GM12892 (cell line): ENCODE results near the gene PRPF19.

ENCODE experiments used
- DNase-seq: peaks from one replicate; pipeline ENCODE4 v3.0.0; 2011; ENCODE audit not compliant: insufficient read length
- FAIRE-seq: peaks from 2 replicates; lab custom pipeline; 2011; peaks lifted over from hg19 to GRCh38; lab: Jason Lieb, UNC
- POLR2A ChIP-seq: IDR thresholded peaks from 2 replicates; pipeline ENCODE4 v1.6.1; 2011; ENCODE audit warnings: low read depth, low read length, control low read depth
- POLR2AphosphoS5 ChIP-seq: IDR thresholded peaks from 2 replicates; pipeline ENCODE4 v1.6.1; 2011; ENCODE audit warnings: low read depth, low read length, control low read depth
- TAF1 ChIP-seq: IDR thresholded peaks from 2 replicates; pipeline ENCODE4 v1.6.1; 2011; ENCODE audit warnings: low read depth, mild to moderate bottlenecking, control low read depth, low read length, borderline replicate concordance

PRPF19 gene

DNA sequence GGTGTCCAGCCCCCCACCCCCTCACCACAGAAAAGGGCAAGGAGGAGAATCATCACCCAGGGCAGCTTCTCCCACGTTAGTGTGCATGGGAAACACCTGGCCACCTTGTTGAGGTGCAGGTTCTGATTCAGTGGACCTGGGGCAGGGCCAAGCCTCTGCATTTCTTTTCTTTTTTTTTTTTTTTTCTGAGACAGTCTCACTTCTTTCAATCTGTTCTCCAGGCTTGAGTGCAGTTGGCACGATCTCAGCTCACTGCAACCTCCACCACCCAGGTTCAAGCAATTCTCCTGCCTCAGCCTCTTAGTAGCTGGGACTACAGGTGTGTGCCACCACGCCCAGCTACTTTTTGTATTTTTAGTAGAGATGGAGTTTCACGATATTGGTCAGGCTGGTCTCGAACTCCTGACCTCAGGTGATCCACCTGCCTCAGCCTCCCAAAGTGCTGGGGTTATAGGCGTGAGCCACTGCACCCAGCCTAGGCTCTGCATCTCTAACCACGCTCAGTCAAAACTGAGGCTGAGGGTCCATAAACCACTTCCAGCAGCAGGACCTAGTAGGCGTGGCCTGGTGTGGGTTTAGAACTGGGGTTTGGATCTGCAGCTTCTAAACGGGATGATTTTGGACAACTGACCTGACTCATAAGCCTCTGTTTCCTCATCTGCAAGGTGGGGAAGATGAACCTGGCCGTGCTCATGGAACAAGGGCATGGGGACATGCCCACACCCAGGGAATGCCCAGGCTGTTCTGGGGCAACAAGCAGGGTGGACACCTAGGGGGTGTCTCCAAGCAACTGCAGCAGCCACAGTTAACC is 38.3 kb downstream of the PRPF19 start:
- no peak for DNase-seq
- no peak for TF ChIP-seq POLR2A
- no peak for TF ChIP-seq TAF1
- TF ChIP-seq POLR2AphosphoS5 = no peak
- FAIRE-seq = no peak

- TF ChIP-seq POLR2A = no peak
- no peak for TF ChIP-seq TAF1
- TF ChIP-seq POLR2AphosphoS5 = no peak
- no peak for DNase-seq
- no peak for FAIRE-seq
These were observed 39.2 kb downstream of the PRPF19 start, which contains the start of gene ZP1 for GRCh38 chr11:60866911-60867870. Gene ZP1, plus strand, starts transcription at chr11:60867542. Its CDS starts 20 bp downstream, at chr11:60867562.

- FAIRE-seq = no peak
- TF ChIP-seq TAF1 = no peak
- no peak for TF ChIP-seq POLR2AphosphoS5
- TF ChIP-seq POLR2A = no peak
- no peak for DNase-seq
These were observed 41.4 kb downstream of the PRPF19 start for GRCh38 chr11:60864856-60865513.

- FAIRE-seq (no peak), DNase-seq (no peak)
- TF ChIP-seq POLR2AphosphoS5 (no peak), TAF1 (no peak), POLR2A (no peak)
These were observed 42.5 kb downstream of the PRPF19 start for GRCh38 chr11:60863550-60864521.

- FAIRE-seq = no peak
- DNase-seq = no peak
- TF ChIP-seq TAF1 = no peak
- TF ChIP-seq POLR2AphosphoS5 = no peak
- no peak for TF ChIP-seq POLR2A
These were observed 44.2 kb downstream of the PRPF19 start for GRCh38 chr11:60862171-60862570.

- FAIRE-seq (no peak), DNase-seq (no peak)
- no peak for TF ChIP-seq POLR2AphosphoS5
These were observed 45.4 kb downstream of the PRPF19 start for GRCh38 chr11:60860943-60861342.

- DNase-seq = no peak
- TF ChIP-seq POLR2AphosphoS5 = no peak
These were observed 46.7 kb downstream of the PRPF19 start for GRCh38 chr11:60859616-60860250.

DNA sequence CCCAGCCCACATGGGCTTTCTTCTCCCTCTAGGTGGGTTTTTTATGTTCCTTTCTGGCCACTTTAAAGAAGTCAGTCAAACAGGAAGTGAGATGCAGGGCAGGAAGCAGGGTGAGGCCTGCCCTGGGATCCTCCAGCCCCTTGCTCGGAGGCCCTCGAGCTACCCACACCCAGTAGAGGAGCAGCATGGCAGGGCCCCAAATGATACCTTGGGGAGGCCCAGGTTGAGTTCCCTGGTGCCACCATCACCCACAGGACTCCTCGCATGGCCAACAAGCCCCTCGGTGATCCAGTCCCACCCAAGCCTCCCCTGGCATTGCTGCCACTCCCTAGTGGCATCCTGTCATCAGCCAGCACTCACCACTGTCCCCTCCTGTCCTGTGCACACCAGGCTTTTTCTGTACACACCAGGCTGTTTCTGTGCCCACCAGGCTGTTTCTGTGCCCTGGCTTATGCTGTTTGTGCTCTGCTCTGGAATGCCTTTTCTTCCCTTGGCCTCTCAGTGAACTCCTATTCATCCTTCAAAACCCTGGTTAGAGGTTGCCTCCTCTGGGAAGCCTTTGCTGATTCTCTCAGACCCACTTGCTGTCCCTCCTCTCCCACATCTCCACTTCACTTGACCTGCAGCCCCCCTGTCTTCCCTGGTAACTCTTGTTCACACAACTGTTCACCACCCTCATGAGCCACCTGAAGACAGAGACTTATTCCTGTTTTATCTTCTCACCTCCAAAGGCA is 47.5 kb downstream of the PRPF19 start:
- no peak for TF ChIP-seq TAF1
- TF ChIP-seq POLR2AphosphoS5 = no peak
- TF ChIP-seq POLR2A = no peak
- FAIRE-seq (no peak), DNase-seq (no peak)

More at GRCh38 chr11:60859616-60860250, 46.7 kb downstream of the PRPF19 start:
- no peak for FAIRE-seq

DNA sequence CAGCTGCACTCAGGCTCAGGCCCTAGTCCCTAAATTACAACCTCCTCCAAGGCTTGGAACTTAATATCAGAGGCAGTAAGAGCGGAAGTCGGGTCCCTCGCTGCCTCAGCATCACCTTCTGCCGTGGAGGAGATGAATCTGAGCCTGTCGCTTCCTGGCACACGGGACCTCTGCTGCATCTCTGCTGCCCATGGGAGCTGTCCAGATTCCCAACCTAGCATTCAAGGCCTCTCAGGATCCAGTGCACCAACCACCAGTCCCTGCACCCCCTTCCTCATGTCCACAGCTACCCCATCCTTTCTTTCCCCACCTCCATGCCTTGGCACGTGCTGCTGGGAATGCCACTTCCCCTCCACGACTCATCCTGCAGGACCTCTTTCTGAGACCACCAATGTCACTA is 48.1 kb downstream of the PRPF19 start:
- TF ChIP-seq POLR2AphosphoS5 = no peak
- TF ChIP-seq POLR2A = no peak
- no peak for TF ChIP-seq TAF1
- FAIRE-seq (peak; percentile 40), DNase-seq (no peak)
